Mesenteric fat pad (tissue), 1 donor: ENCODE results near the gene ANKDD1A. TPM values are rescaled to one million over a fixed set of nuclear protein-coding genes. Genes with fewer than 3 reads are reported as not detected.
A peak's percentile ranks its signal among the peaks of the same experiment; 100 is the strongest.

Experiments
- DNase-seq: peaks from one replicate; pipeline ENCODE4 v3.0.0-alpha.2; 2020; ENCODE audit warnings: low spot score
- total RNA-seq: library from RNA; stranded (reverse); fragmentation: NEBNext Ultra II Directional; extraction: Animal tissue kit (Norgen Biotek cat#: 25700); gene quantifications from one replicate; pipeline ENCODE4 v1.2.1, GENCODE V29; 2021
- donor health status: DM: yes; HTN: yes; CAD: no.

ANKDD1A gene
- total RNA-seq, 1 donor from 2014 or later: 19.3 TPM

DNA sequence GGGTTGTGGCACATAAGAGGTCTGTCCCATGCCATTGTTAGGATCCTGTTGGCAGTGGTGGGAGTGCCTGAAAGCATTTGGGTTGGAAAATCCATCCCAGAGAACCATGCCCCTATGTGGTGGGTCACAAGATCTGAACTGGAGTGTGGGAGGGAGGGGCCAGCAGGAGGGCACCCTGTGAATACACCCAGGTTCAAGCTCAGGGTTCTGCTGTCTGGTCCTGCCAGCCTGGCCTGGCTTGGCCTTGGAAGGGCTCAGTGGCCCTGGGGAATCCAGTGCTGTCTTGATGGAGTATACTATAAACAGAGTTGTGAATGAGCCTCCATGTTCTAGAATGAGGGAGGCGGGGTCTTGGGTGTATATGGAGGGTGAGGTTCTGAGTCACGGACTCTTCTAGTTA lies 11.8 kb downstream of the ANKDD1A start:
- DNase-seq: peak; percentile 51

- DNase-seq: peak; percentile 57
These were observed 13.9 kb downstream of the ANKDD1A start for GRCh38 chr15:64925335-64926330.

- DNase-seq: peak; percentile 84
These were observed 15.0 kb downstream of the ANKDD1A start for GRCh38 chr15:64926661-64927060.

DNA sequence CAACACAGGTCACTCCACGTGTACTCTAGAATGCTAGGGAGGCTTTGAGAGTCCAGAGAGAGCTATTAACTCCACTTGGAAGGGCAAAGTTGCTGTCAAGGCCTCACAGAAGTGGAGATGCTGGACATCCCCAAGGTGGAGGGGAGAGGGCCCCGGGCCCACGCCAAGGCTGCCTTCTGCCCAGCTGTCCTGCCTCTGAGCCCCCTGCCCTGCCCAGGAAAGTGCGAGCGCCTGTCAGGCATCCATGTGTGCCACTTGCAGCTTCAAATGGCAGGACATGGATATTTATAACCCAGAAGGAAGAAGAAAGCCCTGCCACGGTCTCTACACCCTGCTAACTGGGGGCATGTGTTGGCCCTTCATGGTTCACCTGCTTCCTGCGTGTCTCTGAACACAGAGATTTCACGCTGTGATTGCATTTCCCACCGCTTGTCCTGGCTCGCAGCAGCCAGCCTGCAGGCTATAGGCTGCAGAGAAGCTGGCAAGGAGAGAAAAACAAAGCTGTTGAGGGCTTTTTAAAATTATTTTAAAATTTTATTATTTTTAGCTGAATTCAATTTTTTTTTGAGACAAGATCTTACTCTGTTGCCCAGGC lies 17.0 kb downstream of the ANKDD1A start:
- peak; percentile 43 for DNase-seq

DNA sequence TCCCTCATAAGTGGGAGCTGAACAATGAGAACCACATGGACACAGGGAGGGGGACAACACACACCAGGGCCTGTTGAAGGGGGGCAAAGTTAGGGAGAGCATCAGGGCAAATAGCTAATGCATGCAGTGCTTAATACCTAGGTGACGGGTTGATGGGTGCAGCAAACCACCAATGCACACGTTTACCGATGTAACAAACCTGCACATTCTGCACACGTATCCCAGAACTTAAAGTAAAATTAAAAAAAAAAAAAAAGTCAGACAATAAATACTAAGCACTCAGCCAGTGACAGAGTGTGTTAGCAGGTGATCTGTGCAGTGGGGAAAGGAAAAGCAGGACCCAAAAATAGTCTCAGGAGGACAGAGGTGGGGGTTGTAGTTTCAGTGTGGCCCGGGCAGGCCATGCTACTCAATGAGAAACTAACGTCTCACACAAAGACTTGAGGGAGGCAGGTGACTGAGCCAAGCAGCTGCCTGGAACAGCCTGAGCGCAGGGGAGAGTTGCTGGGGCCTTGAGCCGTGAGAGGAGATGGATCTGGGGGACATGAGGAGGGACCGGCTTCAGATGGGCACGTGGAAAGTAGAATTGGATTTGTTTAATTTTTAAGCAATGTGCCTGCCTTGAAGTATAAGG lies 18.4 kb downstream of the ANKDD1A start:
- DNase-seq: peak; percentile 62

- DNase-seq: peak; percentile 77
These were observed 19.2 kb downstream of the ANKDD1A start for GRCh38 chr15:64930778-64931371.

DNA sequence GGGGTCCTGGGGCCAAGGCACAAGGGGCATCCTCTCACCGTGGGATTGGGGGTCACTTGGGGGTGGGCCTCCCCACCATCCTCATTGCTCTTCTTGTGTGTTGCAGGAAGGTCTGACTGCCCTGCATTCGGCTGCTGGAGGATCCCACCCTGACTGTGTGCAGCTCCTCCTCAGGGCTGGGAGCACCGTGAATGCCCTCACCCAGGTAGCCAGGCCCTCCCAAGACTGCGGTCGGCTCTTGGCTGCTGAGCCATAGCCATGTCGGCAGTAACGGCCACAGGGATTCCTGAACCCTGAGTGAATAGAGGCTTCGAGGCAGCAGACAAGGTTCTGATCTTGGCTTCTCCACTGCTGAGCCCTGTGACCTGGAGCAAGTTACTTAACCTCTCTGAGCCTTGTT lies 19.7 kb downstream of the ANKDD1A start:
- peak; percentile 51 for DNase-seq

DNA sequence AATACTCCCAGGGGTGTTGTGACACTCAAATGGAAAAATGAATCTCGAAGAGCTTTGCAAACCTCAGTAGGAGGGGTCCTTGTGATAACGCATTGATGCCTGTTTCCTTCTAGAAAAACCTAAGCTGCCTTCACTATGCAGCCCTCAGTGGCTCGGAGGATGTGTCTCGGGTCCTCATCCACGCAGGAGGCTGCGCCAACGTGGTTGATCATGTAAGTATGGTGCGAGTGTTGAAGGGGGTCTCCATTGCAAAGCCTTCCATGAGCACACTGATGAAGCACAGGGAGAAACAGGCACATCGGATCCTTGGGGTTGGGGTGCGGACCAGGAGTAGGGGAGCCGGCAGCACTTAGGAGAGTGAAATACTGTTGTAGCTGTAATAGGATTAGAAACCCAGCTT lies 22.3 kb downstream of the ANKDD1A start:
- DNase-seq: peak; percentile 24

GRCh38 chr15:64938192-64938591 lies 26.5 kb downstream of the ANKDD1A start:
- no peak for DNase-seq

DNA sequence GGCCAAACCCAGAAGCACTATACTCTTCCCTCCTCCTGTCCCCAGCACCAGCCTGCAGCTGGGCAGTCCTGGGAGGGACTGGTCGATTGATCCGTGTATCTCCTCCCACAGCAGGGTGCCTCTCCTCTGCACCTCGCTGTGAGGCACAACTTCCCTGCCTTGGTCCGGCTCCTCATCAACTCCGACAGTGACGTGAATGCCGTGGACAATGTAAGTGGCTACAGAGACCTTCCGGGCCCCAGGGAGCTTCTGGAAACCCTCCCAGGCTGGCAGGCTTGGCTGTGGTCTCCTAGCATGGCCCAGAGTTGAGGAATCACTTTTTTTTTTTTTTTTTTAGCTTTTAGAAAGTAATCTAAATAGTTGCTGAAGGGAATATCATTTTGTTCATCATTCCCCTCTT lies 30.7 kb downstream of the ANKDD1A start:
- peak; percentile 53 for DNase-seq

- peak; percentile 53 for DNase-seq
These were observed 32.0 kb downstream of the ANKDD1A start for GRCh38 chr15:64943512-64944225.

DNA sequence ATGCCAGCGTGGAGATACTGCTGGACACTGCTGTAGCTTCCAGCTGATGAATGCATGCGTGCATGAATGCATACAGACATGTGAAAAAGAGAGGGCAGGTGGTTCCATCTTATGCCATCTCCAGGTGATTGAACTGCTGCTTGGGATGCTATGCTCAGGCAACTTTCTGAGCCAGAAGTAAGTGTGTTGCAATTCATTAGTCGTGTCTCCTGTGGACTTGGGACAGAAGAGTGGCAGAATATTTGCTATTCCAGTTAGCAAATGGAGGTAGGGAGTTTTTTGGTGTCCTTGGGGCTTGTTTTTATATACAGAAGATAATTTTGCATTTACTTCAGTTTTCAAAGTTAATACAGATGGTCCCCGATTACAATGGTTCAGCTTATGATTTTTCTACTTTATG lies 33.3 kb downstream of the ANKDD1A start:
- DNase-seq: no peak

- DNase-seq: peak; percentile 65
These were observed 35.5 kb downstream of the ANKDD1A start for GRCh38 chr15:64947211-64947610.

- peak; percentile 71 for DNase-seq
These were observed 37.2 kb downstream of the ANKDD1A start for GRCh38 chr15:64948916-64949315.

DNA sequence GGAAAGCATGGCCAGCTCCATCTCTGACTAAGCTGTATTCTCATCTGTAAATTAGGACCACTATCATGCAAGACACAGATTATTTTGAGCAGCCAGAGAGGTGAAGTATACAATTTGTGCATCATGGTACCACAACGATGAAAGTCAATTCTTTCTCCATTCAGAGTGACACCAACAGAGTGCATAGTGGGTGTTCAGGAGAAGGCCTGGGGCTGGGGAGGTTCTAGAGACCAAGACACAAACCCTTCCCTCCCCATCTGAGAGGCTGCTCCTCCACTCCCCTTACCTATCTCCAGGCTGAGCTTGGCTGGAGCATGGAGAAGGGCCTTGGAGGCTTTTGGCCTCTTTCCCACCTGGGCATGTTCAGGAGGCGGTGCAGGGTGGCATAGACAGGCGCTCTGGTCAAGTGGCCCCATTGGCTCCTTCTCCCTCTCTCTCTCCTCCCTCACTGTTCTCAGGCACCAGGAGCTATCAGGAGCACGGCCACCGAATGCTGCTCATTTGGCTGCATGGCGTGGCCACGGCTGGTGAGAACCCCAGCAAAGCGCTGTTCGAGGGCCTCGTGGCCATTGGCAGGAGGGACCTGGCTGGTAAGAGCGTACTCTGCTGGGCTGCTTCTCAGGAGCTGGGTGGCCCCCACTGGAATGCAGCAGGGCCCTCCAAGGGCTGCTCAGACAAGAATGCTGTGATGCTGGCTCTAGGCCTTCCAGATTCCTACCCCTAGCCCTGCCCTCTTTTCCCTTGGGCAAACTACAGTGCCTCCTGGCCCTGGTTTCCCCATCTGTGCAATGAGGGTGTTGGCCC lies 37.9 kb downstream of the ANKDD1A start:
- DNase-seq: peak; percentile 76

DNA sequence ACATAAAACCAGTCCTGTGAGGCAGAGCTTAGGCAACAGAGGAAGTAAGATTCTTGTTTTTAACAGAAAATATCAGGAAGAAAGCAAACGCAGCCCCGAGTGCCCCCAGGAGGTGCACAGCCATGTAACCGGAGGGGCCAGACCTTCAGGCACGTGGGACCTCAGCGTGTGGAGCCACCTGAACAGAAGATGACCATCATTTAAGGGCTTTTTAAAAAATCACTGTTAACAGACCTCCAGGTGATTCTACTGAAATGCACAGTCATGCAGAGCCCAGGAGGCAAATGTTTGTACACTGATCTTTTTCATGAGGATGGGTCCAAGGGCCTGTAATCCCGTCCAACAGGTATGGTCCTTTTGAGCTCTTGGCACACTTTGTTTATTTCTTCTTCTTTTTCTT lies 39.2 kb downstream of the ANKDD1A start:
- peak; percentile 37 for DNase-seq

- no peak for DNase-seq
These were observed 40.2 kb downstream of the ANKDD1A start for GRCh38 chr15:64951777-64952418.

- DNase-seq: no peak
These were observed 42.7 kb downstream of the ANKDD1A start for GRCh38 chr15:64954395-64954794.

DNA sequence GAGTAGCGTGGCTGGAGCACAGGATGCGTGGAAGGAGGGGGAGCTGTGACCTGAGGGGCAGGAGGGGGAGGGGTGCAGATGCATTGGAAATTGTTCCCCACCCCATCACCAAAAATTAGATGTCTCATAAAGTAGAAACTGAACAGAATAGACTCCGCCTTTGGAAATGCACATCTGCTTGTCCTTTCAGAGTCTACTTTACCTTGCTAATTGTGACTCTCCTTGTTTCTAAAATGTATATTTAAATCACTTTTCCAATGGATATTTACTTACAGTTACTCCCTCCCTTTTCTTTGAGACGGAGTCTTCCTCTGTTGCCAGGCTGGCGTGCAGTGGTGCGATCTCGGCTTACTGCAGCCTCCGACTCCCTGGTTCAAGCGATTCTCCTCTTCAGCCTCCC lies 47.4 kb downstream of the ANKDD1A start:
- no peak for DNase-seq

DNA sequence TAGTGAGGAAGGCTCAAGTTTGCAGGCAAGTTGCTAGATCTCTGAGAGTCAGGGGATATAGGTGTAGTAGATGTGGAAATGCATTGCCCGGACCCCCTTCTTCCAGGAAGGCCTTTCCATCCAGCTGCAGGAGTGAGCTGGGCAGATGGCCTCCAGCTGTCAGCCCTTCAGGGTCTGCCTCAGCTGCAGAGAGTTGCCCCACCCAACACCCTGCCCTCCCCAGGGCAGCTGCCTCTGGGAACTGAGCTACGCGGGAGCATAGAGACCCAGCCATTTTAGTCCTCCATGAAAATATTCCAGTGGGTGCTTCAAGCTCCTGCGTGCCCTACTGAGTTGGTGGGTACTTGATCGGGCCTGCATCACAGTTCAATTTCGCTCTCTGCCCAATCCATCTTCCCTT lies 48.5 kb downstream of the ANKDD1A start:
- DNase-seq: no peak
